Esophagus muscularis mucosa (tissue), 3 donors: ENCODE data around the gene CAPN2.

Experiments
- POLR2A ChIP-seq: fragments of 450-650 bp; IDR thresholded peaks from one replicate; pipeline ENCODE4 v1.6.1; 2017; ENCODE audit warnings: antibody characterized with exemption, moderate library complexity, mild to moderate bottlenecking, low read depth
- POLR2AphosphoS5 ChIP-seq, 2 donors: sonication (generic); formaldehyde crosslinking; IDR thresholded peaks; one replicate each; pipeline ENCODE4 v1.6.1; 2017; ENCODE audit warnings: antibody characterized with exemption in 2 of 2
- TF ChIP-seq, protein P1 (sequence below), 3 experiments: fragments of 200-600 bp in 2 of 3; fragments of 450-650 bp in 1 of 3; sonication (generic) in 2 of 3; IDR thresholded peaks; one replicate each; pipeline ENCODE4 v1.5.1; 2017 to 2019; ENCODE audit warnings: antibody characterized with exemption in 3 of 3, mild to moderate bottlenecking in 2 of 3, moderate library complexity in 1 of 3

DNA sequence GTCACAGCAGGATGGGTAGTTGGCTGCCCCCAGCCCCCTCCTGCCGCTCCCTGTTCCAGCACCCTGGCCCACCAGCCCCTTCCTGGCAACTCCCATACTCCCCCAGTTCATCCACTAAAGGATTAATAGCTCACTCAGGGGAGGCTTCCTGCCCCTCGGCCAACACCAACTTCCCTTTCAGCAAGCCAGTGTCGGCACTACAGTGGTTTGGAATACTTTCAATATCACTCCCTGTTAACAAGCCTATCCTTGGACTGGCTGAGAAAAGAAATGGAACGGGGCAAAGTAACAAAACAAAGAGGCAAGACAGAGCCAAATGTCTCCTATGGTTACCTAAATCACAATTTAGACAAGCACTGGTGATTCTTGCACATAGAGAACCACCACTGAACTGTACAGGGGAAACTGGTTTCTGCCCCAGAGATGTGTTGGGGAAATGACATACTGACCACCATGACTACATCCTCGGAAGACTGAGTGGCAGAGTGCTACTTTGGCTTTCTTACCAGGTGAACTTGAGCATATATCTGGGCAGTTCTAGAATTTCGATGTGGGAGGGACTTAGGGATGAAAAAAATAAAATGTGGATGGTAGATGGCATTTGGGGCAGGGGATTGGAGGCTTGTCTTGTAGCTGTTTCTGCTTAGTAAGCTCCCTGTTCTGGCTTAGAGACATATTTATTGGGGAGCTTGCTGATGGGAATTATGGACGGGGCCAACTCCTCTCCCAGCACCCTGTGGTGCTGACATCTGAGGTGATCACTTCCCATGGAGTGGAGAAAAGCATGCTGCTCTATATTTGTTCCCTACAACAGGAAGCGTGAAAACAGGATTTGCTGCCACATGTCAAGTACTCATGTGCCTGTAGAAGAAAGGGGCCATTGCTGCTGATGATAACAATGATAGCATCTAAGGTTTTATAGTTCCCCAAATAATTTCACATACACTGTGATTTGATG is 7.1 kb upstream of the CAPN2 start:
- TF ChIP-seq, protein P1, sequence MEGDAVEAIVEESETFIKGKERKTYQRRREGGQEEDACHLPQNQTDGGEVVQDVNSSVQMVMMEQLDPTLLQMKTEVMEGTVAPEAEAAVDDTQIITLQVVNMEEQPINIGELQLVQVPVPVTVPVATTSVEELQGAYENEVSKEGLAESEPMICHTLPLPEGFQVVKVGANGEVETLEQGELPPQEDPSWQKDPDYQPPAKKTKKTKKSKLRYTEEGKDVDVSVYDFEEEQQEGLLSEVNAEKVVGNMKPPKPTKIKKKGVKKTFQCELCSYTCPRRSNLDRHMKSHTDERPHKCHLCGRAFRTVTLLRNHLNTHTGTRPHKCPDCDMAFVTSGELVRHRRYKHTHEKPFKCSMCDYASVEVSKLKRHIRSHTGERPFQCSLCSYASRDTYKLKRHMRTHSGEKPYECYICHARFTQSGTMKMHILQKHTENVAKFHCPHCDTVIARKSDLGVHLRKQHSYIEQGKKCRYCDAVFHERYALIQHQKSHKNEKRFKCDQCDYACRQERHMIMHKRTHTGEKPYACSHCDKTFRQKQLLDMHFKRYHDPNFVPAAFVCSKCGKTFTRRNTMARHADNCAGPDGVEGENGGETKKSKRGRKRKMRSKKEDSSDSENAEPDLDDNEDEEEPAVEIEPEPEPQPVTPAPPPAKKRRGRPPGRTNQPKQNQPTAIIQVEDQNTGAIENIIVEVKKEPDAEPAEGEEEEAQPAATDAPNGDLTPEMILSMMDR (IDR thresholded peaks at IDR 0.05): no peak
- TF ChIP-seq POLR2AphosphoS5 (IDR thresholded peaks at IDR 0.05) (no peak), POLR2A (no peak)
